Smooth muscle cell (in vitro differentiated cells): ENCODE data around the gene TUBB. TPM values are rescaled to one million over a fixed set of nuclear protein-coding genes. Genes with fewer than 3 reads are reported as not detected.

Experiments used
- DNase-seq: peaks from one replicate; lab custom pipeline; 2025; ENCODE audit not compliant: unreplicated experiment; lab: John Stamatoyannopoulos, UW
- H2AFZ ChIP-seq: fragments of 200-600 bp; sonication (generic); 2 replicates; pipeline ENCODE4 v1.6.0; 2016; ENCODE audit warnings: antibody characterized with exemption, low read depth, mild to moderate bottlenecking
- H3F3A ChIP-seq: fragments of 200-600 bp; sonication (generic); 2 replicates; pipeline ENCODE4 v1.6.0; 2017; ENCODE audit warnings: antibody characterized with exemption, low read depth
- H3K27ac ChIP-seq: fragments of 200-600 bp; sonication (generic); 2 replicates; pipeline ENCODE4 v1.5.1; 2016; ENCODE audit warnings: low read depth, mild to moderate bottlenecking
- H3K27me3 ChIP-seq: fragments of 200-600 bp; sonication (generic); 2 replicates; pipeline ENCODE4 v1.6.1; 2016; ENCODE audit warnings: low read depth, mild to moderate bottlenecking
- H3K36me3 ChIP-seq: fragments of 200-600 bp; sonication (generic); 2 replicates; pipeline ENCODE4 v1.5.1; 2016; ENCODE audit warnings: low read depth
- H3K4me1 ChIP-seq: fragments of 200-600 bp; sonication (generic); 2 replicates; pipeline ENCODE4 v1.5.1; 2016; ENCODE audit warnings: low read depth
- H3K4me2 ChIP-seq: fragments of 200-600 bp; sonication (generic); 2 replicates; pipeline ENCODE4 v1.6.0; 2016; ENCODE audit warnings: mild to moderate bottlenecking
- H3K4me3 ChIP-seq: fragments of 200-600 bp; sonication (generic); 2 replicates; pipeline ENCODE4 v1.5.1; 2016; ENCODE audit warnings: mild to moderate bottlenecking
- H3K79me2 ChIP-seq: fragments of 200-600 bp; sonication (generic); 2 replicates; pipeline ENCODE4 v1.6.0; 2016; ENCODE audit warnings: low read depth, mild to moderate bottlenecking
- H3K9ac ChIP-seq: fragments of 200-600 bp; sonication (generic); 2 replicates; pipeline ENCODE4 v1.6.0; 2016; ENCODE audit warnings: low read depth
- H3K9me3 ChIP-seq: fragments of 200-600 bp; sonication (generic); replicated peaks from 2 replicates; pipeline ENCODE4 v1.5.1; 2016; ENCODE audit warnings: low read depth
- H4K20me1 ChIP-seq: fragments of 200-600 bp; sonication (generic); 2 replicates; pipeline ENCODE4 v1.6.0; 2016; ENCODE audit warnings: low read depth
- WGBS: methylation state at CpG from one replicate; pipeline ENCODE4 v1.1.7; 2016; ENCODE audit warnings: low lambda C conversion rate; 5-methylcytosine and 5-hydroxymethylcytosine counted together
- polyA plus RNA-seq: library from polyadenylated mRNA; unstranded; fragments of >200 nt; fragmentation: Nextera tagmentation; extraction: Ambion mirVana; gene quantifications from 2 replicates; pipeline ENCODE4 v1.2.1, GENCODE V29; 2016
- total RNA-seq: library from RNA; depleted of rRNA; stranded (reverse); fragments of >200 nt; gene quantifications from 2 replicates; pipeline ENCODE4 v1.2.3, GENCODE V29; 2014
- TF ChIP-seq, protein P1 (sequence below): fragments of 200-600 bp; sonication (generic); IDR thresholded peaks from 2 replicates; pipeline ENCODE4 v1.5.1; 2017; ENCODE audit warnings: borderline replicate concordance, mild to moderate bottlenecking, antibody characterized with exemption; ENCODE audit not compliant: insufficient read depth, poor library complexity, severe bottlenecking

The TUBB gene
- total and polyA plus RNA-seq, 2 experiments from 2014 or later, result 1,009 to 1,039 TPM

DNA sequence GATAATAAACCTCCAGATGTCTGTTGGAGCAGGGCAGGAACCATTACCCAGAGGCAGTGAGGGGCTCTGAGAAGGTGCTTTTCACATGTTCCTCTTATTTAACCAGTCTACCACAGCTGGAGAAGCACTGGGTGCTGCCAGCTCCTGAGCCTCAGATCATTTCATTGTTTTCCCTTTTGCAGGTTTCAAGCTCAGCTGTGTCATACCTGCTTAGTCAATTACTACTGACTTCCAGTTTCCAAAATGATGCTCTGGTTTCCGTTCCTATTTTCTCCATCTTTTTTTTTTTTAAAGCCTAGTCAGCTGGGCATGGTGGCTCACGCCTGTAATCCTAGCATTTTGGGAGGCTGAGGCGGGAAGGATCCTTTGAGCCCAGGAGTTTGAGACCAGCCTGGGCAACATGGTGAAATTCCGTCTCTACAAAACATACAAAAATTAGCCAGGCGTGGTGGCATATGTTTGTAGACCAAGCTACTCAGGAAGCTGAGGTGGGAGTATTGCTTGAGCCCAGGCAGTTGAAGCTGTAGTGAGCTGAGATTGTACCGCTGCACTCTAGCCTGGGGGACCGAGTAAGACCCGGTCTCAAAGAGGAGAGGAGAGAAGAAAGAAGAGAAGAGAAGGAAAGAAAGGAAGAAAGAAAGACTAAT, 15.6 kb downstream of the TUBB start:
- no peak overlapping the region for H3K4me2 ChIP-seq
- TF ChIP-seq, protein P1, sequence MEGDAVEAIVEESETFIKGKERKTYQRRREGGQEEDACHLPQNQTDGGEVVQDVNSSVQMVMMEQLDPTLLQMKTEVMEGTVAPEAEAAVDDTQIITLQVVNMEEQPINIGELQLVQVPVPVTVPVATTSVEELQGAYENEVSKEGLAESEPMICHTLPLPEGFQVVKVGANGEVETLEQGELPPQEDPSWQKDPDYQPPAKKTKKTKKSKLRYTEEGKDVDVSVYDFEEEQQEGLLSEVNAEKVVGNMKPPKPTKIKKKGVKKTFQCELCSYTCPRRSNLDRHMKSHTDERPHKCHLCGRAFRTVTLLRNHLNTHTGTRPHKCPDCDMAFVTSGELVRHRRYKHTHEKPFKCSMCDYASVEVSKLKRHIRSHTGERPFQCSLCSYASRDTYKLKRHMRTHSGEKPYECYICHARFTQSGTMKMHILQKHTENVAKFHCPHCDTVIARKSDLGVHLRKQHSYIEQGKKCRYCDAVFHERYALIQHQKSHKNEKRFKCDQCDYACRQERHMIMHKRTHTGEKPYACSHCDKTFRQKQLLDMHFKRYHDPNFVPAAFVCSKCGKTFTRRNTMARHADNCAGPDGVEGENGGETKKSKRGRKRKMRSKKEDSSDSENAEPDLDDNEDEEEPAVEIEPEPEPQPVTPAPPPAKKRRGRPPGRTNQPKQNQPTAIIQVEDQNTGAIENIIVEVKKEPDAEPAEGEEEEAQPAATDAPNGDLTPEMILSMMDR, result no peak
- H3K9me3 ChIP-seq, result no peaks in the 10 kb centered on the region
- no peaks in the 10 kb centered on the region for H3K27me3 ChIP-seq
- peaks cover 72% of the 10 kb centered on the region for H4K20me1 ChIP-seq
- peaks cover 25% of the 10 kb centered on the region for H3F3A ChIP-seq
- peaks cover 19% of the 10 kb centered on the region for H3K36me3 ChIP-seq
- 97% methylated on average over 8 of the region's 8 CpGs for WGBS
- H3K27ac ChIP-seq, result no peak overlapping the region
- DNase-seq, result no peak
- H3K79me2 ChIP-seq, result peaks cover 42% of the 10 kb centered on the region
- H3K9ac ChIP-seq, result no peak overlapping the region
- H3K4me1 ChIP-seq, result no peaks in the 10 kb centered on the region
- H2AFZ ChIP-seq, result no peak overlapping the region
- H3K4me3 ChIP-seq, result no peak overlapping the region

DNA sequence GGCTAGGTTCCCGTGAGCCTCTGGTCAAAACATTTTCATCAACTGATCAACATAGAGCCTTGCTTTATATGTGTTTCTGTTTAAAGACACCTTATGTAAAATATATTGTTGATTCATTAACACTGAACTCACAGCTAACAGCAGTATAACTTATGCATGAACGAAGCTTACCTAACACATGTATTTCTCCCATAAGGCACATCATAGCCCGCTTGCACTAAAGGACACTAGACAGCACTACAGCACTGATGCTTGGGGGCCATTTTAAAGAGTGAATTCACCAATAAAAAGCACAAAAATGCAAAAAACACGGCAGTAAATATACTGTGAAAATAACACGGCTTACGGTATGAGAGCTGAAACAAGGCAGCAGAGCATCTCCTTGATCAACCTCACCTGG, 18.4 kb downstream of the TUBB start:
- DNase-seq, result no peak
- no peaks in the 10 kb centered on the region for H3K9me3 ChIP-seq
- H3K9ac ChIP-seq, result no peak overlapping the region
- TF ChIP-seq, protein P1, result no peak
- H2AFZ ChIP-seq, result no peak overlapping the region
- no peak overlapping the region for H3K27ac ChIP-seq
- 95% methylated on average over 6 of the region's 6 CpGs for WGBS
- H3K36me3 ChIP-seq, result peaks cover 19% of the 10 kb centered on the region
- H3F3A ChIP-seq, result peaks cover 18% of the 10 kb centered on the region
- no peaks in the 10 kb centered on the region for H3K4me1 ChIP-seq
- no peak overlapping the region for H3K4me3 ChIP-seq
- H3K79me2 ChIP-seq, result peaks cover 39% of the 10 kb centered on the region
- H3K4me2 ChIP-seq, result no peak overlapping the region
- H4K20me1 ChIP-seq, result peaks cover 59% of the 10 kb centered on the region
- H3K27me3 ChIP-seq, result no peaks in the 10 kb centered on the region

DNA sequence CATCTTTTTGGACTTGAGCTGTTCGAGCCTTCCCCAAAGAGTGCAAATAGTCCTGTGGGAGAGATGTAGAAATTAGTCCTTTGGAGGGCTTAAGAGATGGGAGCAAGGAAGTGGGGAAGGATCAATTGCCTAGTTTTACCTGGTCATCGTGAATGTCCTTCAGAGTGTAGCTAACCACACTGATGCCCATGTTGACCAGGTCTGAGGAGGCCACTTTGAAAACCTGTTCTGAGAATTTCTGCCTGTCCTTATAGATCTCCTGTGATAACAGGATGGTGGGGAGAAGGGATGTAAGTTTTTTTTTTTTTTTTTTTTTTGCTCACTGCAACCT, 20.4 kb downstream of the TUBB start:
- H3K4me2 ChIP-seq, result peak overlapping the region; percentile 87
- no peaks in the 10 kb centered on the region for H3K9me3 ChIP-seq
- no peak overlapping the region for H3K9ac ChIP-seq
- 98% methylated on average over 2 of the region's 2 CpGs for WGBS
- H2AFZ ChIP-seq, result no peak overlapping the region
- no peak for DNase-seq
- TF ChIP-seq, protein P1, result no peak
- H3K27me3 ChIP-seq, result no peaks in the 10 kb centered on the region
- H3K4me1 ChIP-seq, result no peaks in the 10 kb centered on the region
- H3K36me3 ChIP-seq, result peaks cover 12% of the 10 kb centered on the region
- H3K4me3 ChIP-seq, result no peak overlapping the region
- H3K79me2 ChIP-seq, result peaks cover 43% of the 10 kb centered on the region
- peaks cover 59% of the 10 kb centered on the region for H4K20me1 ChIP-seq
- peaks cover 18% of the 10 kb centered on the region for H3F3A ChIP-seq
- peak overlapping the region; percentile 30 for H3K27ac ChIP-seq
